ENCODE measurements around the gene TAS2R38.

Gene TAS2R38

GRCh38 chr7:141945356-141945755 lies 28.2 kb downstream of the TAS2R38 start:
- DNase-seq (ENCODE audit: extremely low read depth, low read depth) = no peak
- TF ChIP-seq CTCF (IDR thresholded peaks at IDR 0.05; ENCODE audit: low read depth, low read length, missing control alignments) = no peak
- no peak overlapping the region for H3K4me3 ChIP-seq (replicated peaks; ENCODE audit: low read depth, low read length)

- DNase-seq (ENCODE audit: extremely low read depth, low read depth) = no peak
- no peak for TF ChIP-seq CTCF (IDR thresholded peaks at IDR 0.05; ENCODE audit: low read depth, low read length, missing control alignments)
- no peak overlapping the region for H3K4me3 ChIP-seq (replicated peaks; ENCODE audit: low read depth, low read length)
These were observed 28.8 kb downstream of the TAS2R38 start for GRCh38 chr7:141944811-141945210.

- TF ChIP-seq CTCF (IDR thresholded peaks at IDR 0.05; ENCODE audit: low read depth, low read length, missing control alignments) = no peak
- DNase-seq (ENCODE audit: extremely low read depth, low read depth) = no peak
- no peak overlapping the region for H3K4me3 ChIP-seq (replicated peaks; ENCODE audit: low read depth, low read length)
These were observed 29.7 kb downstream of the TAS2R38 start for GRCh38 chr7:141943846-141944245.

- TF ChIP-seq CTCF (IDR thresholded peaks at IDR 0.05; ENCODE audit: low read depth, low read length, missing control alignments) = no peak
- no peak for DNase-seq (ENCODE audit: extremely low read depth, low read depth)
- no peak overlapping the region for H3K4me3 ChIP-seq (replicated peaks; ENCODE audit: low read depth, low read length)
These were observed 32.5 kb downstream of the TAS2R38 start for GRCh38 chr7:141941075-141941474.

- H3K4me3 ChIP-seq (replicated peaks; ENCODE audit: low read depth, low read length) = no peak overlapping the region
- no peak for TF ChIP-seq CTCF (IDR thresholded peaks at IDR 0.05; ENCODE audit: low read depth, low read length, missing control alignments)
- DNase-seq (ENCODE audit: extremely low read depth, low read depth) = no peak
These were observed 43.4 kb downstream of the TAS2R38 start for GRCh38 chr7:141930211-141930610.

- DNase-seq (ENCODE audit: extremely low read depth, low read depth) = no peak
These were observed 44.8 kb downstream of the TAS2R38 start for GRCh38 chr7:141928845-141929195.

More at GRCh38 chr7:141928845-141929195, 44.8 kb downstream of the TAS2R38 start:
- no peak for TF ChIP-seq CTCF (IDR thresholded peaks at IDR 0.05; ENCODE audit: low read depth, low read length, missing control alignments)
- H3K4me3 ChIP-seq (replicated peaks; ENCODE audit: low read depth, low read length) = no peak overlapping the region
